NCI-H82 treated with DMSO at 0.1 percent for 48 hours (cell line): ENCODE data around the gene CSPG5.

ENCODE experiments used
- DNase-seq: peaks from one replicate; lab custom pipeline; 2025; ENCODE audit not compliant: unreplicated experiment; lab: John Stamatoyannopoulos, UW

Gene CSPG5

DNA sequence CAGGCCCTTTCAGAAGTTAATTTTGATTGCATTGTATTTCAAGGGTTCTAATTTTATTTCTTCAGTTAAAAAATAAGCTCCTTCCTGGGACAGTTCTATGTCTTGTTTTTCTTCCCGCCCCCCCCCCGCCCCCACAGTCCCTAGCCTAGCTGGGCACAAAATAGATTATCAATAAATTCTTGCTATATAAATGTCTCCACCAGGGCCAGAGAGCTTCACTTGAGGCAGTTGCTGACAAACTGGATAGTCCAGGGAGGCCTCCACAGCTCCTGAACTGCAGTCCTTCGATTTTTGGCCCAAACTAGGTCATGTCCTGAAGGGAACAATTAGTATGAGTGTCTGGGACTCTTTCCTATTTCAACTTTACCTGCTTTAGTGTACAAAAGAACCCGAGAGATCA is 9.9 kb upstream of the CSPG5 start:
- no peak for DNase-seq

DNA sequence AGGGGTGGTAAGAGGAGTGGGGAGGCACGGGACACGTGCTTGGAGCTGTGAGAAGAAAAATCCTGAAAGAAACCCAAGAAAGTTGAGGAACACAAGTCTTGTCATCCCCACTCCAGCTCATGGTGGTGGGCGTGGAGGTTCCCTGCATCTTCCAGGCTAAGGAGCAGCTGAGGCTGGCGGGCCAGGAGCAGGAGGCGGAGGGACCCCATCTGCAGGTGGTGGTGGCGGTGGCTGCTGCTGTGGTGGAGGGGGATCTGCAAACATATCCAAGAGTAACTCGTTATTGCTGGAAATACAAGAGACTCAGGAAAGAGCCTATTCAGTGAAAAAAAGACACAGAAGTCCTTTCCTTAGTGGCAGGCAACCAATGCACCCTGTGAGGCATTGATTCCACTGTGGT is 9.4 kb upstream of the CSPG5 start:
- no peak for DNase-seq

DNA sequence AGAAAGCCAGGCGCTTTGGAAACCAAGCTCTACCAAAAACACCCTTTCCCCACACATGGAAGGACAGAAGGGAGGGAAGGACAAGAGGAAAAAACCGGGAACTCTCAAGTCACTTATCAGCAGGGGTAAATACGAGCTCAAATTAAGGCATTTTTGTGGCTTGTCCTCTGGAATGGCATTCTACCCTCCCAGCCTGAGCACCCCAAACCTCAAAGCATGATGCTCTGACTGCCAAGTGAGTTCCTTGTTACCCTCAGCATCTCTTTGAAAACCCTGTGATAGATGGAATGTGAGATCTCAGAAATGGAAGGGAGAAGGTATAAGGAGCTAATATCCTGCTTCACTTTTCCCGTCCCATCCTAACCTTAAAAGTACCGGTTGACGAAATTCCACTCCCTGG is 8.1 kb upstream of the CSPG5 start:
- DNase-seq: no peak

DNA sequence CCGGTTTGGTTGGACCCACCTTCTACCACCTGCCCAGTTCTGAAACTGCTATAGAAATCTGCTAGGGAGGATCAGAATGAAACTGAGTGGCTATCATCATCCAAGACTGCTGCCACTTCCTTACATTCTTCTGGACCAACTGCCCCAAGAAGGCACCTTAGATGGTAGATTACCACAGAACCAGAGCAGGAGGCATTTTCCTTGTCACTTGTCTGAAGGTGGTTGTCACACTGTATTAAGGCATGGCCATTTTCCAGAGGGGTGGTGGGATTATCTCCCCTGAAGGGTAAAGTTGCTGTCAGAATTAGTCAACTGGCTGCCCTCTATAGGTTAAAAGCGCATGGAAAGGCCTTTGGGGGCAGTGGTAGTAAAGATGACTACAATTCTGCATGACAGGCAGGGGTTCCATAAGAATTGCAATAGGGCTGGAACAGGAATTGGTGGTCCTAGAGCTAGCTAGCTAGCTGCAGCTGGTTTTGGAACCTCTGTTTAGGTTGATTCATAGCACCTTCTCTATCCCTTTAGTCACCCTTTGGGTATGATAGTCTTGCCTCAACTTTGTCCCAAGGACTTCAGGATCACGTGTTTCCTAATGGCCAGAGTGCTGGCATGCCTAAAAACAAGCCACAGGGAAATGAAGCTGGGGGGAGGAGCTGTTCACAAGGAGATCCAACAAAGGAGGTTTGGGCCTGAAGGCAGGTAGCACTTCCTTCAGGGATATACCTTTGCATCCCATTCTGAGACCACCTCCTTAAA is 4.8 kb upstream of the CSPG5 start:
- DNase-seq: no peak

DNA sequence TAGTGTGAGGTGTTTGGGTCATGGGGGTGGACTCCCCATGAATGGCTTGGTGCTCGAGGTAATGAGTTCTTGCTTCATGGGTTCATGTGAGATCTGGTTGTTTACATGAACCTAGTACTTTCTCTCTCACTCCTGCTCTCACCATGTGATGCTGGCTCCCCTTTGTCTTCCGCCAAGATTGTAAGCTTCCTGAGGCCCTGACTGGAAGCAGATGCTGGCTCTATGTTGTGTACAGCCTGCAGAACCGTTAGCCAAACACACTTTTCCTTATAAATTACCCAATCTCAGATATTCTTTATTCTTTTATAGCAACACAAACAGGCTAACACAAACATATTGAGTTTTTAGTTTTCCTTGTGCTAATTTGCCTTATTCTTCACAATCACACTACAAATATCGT is 3.2 kb upstream of the CSPG5 start:
- DNase-seq: no peak

DNA sequence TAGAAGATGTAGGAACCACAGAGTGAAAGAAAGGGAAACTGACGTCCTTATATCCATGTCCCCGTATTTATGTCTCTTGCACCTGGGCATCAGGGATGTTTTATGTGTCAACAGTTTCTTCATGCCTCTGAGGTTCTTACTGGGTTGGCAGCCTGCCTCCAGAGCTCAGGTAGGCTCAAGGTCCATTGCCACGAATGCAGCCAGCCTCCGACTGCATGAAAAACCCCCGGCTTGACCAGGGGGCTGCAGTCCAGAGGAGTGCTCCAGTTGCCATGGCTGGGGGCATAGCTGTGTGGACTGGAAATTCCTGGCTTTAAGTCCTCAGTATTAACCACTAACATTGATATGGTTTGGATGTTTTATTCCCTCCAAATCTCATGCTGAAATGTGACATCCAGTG is 2.8 kb upstream of the CSPG5 start:
- DNase-seq: no peak

DNA sequence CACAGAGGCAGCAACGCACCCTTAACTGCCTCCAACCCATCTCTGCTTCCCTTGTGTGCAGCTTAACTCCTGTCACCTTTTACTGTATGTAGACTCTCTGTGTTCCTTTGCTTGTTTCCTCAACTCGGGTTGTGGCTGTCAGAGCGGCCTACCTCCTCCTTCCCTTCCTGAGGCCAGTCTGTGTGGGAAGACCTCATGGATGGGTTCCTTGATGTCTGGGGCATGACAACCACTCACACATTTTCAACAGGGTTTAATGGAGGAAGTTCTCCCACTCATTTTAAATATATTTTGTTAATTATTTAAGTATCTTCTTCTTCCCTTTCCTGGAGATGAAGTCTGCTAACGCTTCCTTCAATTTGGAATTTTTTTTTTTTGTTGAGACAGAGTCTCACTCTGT is 1.8 kb upstream of the CSPG5 start:
- no peak for DNase-seq

DNA sequence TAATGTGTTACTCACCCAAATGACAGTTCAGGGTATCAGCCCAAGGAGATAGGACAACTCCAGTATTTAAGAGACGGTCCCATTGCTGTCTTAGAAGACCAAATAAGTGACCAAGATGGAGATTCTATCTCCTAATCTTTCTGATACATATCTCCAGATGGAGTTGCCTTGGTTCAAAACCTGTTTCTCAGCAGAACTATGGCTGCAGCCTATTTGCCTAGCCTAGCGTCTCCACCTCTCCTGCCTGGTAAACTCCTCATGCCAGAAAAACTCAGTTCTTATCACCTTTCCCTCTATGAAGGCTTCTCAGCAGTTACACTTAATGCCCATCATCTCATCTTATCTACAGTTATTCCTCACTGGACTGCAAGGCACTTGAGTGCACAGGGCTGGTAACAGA is 1.2 kb upstream of the CSPG5 start:
- DNase-seq: no peak

DNA sequence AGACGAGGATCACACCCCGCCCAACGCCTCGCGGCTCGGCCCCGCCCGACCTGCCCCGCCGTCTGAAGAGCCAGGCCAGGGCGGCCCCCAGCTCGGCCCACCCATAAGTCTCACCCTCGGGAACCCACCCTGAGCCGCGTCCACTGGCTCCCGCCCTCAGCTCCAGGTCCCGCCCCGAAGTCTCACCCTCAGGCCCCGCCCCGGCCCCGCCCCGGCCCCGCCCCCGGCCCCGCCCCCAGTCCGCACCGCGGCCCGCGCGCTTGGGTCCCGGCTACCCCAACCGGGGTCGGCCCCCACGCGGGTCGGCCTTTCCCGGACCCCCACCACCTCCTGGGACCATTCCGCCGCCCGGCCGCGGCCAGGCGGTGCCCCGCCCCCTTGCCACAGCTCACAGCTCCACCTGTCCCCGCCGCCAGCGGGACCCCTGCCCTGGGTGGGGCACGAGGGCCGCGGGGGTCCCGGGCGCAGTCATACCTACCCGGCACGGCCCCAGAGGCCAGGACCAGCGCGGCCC is 489 bp downstream of the CSPG5 start:
- peak; percentile 7 for DNase-seq

DNA sequence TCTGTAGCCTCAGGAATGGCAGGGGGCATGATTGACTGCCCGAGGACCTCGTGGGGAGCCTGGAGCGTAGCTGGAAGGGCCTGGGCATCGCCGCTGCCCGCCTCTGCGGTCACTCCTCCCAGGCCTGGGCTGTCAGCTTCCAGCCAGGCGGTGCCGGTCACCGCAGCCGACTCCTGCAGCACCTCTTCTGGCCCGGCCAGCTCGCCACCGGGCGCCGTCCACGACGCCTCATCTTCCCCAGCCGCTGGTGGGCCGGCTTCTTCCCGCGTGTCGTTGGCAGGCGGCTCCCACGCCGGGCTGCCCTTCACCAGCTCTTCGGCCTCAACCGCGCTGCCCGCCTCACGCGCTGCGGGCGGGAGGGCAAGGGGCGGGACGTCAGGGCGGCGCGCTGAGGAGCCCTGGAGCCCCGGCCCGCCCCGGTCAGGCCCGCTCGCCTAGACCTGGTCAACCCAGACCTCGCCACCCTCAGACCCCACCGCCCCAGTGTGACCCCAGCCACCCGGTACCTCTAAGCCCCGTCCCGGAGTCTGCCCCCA is 1.0 kb downstream of the CSPG5 start:
- no peak for DNase-seq

DNA sequence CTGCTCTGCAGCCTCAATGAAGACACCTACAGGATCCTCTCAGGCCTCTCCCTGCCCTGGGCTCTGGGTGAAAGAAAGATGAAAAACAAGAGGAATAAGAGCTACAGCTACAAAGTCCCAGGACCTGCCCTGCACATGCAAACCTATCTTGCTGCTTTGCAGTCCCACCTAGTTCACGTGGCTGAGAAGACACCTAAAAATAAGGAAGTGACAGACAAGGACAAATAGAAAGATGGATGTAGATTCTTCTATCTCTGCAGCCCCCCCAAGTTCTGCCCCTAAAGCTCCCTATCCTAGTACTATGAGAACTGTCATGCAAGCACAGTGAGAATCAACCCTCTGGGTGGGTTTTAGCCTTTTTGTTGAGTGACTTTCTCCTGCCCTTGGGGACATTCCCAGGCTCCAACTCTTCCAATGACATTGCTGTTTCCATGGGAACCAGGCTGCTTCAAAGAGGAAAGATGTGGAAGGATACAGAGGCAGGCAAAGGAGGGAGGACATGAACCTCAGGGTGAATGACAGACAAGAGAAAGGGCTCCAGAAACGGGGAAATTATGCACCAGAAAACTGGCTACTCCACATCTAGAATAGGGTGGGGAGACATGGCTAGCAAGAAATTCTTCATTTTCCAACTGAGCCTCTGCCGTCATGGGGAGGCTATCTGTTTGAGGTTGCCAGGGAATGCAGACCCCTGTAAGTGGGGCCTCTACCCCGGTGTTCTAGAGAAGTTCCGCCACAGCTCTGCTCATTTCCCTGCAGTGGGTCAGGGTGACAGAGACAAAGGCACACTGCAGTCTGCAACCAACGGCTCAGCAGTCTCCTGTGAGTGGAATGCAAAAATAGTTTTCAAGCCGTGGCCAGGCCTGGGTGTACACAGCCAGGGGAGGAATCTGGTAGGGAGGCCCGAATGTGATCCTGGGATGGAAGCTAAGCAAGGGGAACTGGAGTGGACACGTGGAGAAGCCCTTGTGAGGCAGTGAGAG is 5.2 kb downstream of the CSPG5 start:
- DNase-seq: no peak

DNA sequence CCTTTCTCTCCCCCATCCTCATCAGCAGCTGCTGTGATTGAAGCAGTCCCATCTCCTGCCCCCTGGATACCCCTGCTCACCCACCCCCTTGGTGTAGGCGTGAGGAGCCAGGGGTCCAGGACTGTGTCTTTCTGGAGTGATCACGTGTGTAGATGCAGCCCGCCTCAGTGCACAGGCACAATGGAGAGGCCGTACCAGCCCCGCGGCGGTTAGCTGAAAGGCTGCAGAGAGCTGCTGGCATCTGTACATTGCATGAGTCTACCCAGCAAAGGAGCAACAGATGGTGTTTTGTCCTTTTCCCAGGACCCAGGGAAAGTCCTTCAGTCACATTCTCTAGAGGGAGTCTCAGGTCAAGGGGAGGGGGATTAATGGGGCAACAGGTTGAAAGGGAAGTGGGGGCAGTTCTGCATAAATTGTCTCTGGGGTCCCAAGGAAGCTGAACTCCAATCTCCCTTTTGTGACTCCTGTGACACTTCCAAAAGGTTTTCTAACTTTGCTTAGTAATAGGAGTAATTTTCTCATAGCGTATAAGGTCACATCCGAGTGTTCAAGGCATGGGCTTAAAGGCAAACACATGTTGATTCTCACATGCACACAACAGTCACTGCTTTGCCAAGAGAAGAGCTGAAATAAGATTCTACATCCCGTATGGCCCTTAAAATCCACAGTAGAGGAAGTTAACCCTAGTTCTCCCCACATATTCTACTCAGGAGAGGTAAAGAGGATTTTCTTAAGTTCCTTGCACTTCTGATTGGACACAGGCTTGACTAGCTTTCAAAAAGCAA is 7.1 kb downstream of the CSPG5 start:
- DNase-seq: peak; percentile 66

DNA sequence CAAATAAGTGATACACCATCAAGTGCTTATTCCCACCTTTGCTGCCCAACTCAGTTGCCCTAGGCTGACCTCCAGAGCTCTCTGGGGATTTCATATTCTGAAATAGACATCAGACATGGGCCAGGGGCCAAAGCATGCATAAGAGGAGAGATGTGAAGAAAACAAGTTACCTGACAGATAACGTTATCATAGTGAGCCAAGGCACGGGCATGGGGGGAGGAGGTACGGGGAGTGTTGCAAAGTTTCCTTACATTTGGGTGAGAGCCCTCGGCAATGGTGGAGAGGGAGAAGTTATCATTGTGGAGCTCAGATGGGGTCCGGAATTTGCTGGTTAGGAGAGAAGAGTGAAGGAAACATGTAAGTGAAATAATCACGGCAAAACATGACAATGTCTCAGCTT is 9.8 kb downstream of the CSPG5 start:
- no peak for DNase-seq

DNA sequence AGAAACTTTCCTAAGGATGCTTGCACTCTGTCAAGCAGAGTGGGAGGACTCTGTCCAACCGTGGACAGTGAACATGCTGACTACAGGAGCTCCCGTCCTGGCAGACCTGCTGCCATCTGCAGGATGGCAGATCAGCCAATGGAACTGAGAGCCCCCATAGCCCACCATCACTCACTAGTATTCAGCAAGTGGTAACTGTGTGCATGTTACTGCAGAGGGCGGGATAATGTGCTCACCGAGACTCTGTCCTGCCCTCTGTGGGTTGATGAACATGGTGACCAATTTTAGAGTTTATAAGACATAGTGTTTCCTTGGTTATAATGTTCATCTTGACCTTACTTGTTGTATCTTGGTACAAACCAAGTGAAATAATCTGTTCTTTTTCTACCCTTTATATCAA is 11.5 kb downstream of the CSPG5 start:
- DNase-seq: no peak

DNA sequence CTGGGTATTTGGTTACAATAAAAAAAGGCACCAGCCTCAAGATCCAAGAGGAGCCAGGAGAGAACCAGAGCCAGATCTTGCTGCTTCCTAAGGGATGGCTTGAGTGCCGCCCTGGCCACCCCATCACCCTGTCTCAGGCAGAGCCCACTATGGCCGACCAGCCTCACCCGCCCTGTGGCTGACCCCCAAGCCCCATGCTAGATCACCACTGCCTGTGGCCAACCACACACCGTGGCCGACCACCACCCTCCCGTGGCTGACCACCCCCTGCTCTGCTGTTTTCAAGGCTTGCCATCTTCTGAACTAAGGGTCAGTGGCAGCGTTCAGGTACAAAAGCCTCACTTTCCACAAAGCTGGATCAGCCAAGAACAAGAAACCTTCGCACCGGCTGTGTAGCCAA is 12.0 kb downstream of the CSPG5 start:
- no peak for DNase-seq

DNA sequence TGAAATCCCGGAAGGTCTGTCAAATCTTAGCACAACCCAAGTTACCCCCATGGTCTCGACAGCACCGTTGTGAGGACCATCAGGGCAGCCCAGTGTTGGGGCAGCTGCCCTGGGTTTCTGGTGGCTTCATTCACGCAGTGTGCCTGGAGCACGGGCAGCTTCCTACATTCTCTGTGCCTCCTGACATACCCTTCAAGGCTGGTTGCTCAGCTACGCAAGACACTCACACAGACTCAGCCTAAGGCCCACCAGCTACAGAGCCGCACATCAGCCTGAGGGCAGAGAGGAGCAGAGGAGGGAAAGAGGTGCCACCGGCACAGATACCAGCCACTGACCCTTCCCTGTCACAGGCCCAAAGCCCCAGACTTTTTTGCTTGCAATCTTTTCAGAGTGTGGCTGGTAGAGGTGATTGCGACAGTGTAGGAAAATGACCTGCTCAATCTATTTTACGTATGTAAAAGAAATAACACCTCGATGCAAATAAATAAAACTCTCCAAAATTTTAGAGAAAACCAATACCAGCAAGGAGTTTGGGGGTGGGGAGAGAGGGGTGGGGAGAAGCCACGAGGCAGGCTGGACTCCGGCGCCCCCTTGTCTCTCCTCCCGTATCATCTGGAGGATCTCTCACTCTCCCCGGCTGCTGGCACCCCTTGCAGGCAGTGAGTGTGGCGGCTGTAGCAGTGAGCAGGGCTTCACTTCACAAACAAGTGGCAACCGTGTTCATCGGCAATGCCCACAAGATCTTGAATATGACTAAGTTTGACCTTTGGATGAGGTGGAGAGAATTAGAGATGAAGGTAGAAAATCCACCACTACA is 12.7 kb downstream of the CSPG5 start:
- no peak for DNase-seq

DNA sequence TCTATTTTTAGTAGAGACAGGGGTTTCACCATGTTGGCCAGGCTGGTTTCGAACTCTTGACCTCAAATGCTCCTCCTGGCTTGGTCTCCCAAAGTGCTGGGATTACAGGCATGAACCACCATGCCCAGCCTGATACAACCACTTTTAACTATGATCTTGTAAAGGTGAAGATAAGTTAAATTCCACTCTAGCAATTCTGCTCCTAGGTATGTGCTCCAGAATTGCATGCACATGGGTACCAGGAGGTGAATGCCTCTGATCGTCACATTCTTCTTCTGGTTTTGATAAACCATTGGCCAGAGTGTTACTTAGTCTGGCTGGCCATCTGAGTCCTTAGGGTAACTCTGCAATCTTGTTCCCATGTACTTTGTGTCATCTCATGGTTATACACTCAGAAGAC is 22.3 kb downstream of the CSPG5 start:
- no peak for DNase-seq

DNA sequence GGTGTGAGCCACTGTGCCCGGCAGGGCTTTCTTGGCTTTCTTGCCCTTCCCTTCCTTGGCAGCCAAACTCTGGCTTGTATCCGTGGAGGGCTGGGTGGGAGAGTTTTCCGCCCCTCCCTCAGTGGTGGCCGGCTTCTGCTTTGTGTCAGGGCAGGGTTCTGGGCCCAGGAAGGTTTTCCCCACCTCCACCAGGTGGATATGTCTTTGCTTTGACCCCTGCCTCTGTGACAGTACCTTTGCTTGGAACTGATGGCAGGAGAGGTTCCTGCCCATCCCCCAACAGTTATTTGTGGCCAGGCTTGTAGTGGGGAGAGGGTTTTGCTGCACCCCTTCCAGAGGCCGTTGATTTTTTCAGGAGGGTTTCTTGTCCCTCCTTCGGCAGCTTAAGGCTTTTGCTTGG is 24.3 kb downstream of the CSPG5 start:
- DNase-seq: no peak

DNA sequence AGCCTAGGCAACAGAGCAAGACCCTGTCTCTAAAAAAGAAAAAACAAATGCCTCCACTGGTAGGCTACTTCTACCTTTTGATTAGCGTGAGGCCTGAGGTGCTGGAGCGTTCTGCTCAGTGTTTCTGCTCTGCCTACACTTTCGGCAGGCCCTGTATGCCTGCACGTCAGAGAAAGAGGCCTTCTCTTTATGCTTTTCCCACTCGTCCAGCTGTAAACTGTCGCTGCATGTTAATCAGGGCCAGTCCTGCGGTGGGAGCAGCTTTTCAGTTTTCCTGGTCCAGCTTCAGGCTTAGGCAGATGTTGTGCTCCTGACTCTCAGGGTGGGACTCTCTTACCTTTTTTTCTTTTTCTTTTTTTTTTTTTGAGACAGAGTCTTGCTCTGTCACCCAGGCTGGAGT is 25.3 kb downstream of the CSPG5 start:
- DNase-seq: no peak

DNA sequence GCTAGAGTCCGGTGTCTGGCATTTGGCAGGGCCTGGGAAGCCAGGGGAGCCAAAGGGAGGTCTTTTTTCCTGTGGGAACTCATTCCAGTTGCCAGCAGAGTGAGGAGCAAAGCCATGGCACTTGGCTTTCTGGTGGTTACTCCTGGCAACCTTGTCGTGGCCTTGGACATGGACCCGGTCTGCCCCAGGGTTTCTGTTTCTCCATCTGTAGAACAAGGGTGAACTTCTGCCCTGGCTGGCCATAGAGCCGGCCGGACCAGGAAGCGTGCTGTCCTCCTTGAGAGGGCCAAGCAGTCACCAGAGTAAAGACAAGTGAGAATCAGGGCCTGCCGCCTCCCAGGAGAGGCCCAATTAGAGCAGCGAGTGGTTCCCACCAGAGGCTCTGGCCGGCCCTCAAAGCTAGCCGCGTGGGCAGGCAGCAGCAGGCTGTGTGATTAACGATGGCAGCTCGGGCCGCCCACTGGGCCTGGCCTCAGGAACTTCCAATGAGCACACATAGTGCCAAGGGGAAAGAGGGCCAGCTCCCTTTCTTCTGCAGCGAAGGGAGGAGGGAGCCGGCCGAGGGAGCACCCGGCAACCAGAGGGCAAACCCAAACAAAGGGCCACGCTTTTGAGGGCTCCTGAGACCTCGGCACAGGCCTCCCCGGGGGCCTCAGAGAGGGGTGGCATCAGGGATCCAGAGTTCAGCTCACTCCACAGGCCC is 36.0 kb downstream of the CSPG5 start:
- DNase-seq: no peak
